ENCODE measurements around the gene PALLD.

DNA sequence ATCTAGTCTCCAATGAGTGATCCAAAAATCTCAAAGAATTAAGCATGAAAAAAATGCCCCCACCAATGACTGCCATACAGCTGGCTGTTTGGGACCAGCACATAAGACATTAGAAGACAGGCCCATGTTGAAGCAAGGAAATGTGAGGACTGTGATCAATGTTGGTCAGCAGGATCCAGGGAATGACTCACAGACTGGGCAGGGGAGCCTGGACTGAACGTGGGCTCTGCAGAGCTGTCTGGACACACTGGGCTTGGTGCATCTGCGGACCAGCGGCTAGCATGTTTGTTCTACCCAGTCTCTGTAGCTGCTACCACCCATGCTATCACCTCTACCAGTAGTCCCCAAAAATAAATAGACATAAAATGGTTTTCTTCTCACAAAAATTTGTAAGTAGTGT, 108.6 kb downstream of the PALLD start:
- TF ChIP-seq, protein P1, sequence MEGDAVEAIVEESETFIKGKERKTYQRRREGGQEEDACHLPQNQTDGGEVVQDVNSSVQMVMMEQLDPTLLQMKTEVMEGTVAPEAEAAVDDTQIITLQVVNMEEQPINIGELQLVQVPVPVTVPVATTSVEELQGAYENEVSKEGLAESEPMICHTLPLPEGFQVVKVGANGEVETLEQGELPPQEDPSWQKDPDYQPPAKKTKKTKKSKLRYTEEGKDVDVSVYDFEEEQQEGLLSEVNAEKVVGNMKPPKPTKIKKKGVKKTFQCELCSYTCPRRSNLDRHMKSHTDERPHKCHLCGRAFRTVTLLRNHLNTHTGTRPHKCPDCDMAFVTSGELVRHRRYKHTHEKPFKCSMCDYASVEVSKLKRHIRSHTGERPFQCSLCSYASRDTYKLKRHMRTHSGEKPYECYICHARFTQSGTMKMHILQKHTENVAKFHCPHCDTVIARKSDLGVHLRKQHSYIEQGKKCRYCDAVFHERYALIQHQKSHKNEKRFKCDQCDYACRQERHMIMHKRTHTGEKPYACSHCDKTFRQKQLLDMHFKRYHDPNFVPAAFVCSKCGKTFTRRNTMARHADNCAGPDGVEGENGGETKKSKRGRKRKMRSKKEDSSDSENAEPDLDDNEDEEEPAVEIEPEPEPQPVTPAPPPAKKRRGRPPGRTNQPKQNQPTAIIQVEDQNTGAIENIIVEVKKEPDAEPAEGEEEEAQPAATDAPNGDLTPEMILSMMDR (IDR thresholded peaks at IDR 0.05) = no peak
- TF ChIP-seq POLR2A (IDR thresholded peaks at IDR 0.05) (no peak), EP300 (IDR thresholded peaks at IDR 0.05) (no peak)

Measured in suprapubic skin (tissue), 3 donors.